ENCODE results near the gene DICER1. TPM values are rescaled to one million over a fixed set of nuclear protein-coding genes. Genes with fewer than 3 reads are reported as not detected.

The DICER1 gene
- total and polyA plus RNA-seq, 7 donors = 7.2 to 41.5 (median 30.7) TPM

DNA sequence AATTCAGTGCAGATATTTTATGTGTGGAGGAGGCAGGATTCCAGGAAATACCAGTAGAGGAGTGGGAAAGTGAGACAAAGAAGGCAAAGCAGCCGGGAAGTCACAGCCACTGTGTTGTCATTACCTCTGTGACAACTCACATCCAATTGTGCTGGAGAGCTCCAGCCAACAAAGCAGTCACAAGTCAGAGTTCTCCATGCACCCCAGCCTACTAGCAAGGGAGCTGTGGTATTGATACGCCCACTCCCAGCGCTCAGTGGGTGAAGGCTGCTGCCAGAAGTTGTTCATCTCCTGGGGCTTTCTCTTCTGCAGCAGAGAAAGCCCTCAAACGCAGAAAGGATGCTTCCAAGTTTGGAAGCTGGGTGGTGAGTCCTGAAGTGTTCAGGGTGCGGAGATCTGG lies 93.9 kb downstream of the DICER1 start:
- Histone ChIP-seq H3K9me3 (no peaks in the 10 kb centered on the region), H3K4me3 (no peak overlapping the region), H3K27me3 (ENCODE audit: insufficient read depth in 3 of 3, low read length in 2 of 3) (no peaks in the 10 kb centered on the region), H3K4me1 (no peaks in the 10 kb centered on the region), H3K36me3 (ENCODE audit: insufficient read depth in 1 of 2, low read depth in 1 of 2) (no peaks in the 10 kb centered on the region), H3K27ac (no peak overlapping the region)
- DNase-seq (no peak), ATAC-seq (no peak)
- TF ChIP-seq, protein P1, sequence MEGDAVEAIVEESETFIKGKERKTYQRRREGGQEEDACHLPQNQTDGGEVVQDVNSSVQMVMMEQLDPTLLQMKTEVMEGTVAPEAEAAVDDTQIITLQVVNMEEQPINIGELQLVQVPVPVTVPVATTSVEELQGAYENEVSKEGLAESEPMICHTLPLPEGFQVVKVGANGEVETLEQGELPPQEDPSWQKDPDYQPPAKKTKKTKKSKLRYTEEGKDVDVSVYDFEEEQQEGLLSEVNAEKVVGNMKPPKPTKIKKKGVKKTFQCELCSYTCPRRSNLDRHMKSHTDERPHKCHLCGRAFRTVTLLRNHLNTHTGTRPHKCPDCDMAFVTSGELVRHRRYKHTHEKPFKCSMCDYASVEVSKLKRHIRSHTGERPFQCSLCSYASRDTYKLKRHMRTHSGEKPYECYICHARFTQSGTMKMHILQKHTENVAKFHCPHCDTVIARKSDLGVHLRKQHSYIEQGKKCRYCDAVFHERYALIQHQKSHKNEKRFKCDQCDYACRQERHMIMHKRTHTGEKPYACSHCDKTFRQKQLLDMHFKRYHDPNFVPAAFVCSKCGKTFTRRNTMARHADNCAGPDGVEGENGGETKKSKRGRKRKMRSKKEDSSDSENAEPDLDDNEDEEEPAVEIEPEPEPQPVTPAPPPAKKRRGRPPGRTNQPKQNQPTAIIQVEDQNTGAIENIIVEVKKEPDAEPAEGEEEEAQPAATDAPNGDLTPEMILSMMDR (IDR thresholded peaks at IDR 0.05) = no peak
- WGBS, 3 donors = 56 to 68% (median 66%) methylated on average over 5 of the region's 5 CpGs
- intact Hi-C loops (cut with DNase I) = no loop called here

DNA sequence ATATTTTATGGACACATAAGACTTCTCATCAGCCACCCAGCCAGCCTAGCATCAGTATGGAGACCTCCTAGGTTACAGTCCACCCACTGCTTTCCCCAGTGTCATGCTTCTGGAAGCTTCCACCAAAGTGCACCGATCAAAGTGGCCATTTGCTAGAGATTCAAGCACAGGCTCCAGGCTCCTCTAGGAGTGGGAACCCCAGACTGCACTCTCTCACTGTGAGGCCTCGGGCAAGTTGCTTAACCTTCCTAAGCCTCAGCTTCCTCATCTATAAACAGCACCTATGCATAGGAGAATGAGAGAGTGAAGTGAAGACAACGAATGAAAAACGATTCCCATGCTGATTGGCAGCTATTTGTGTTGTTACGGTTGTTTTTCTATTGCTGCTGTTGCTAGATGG lies 94.4 kb downstream of the DICER1 start:
- DNase-seq (no peak), ATAC-seq (no peak)
- intact Hi-C loops (cut with DNase I) = no loop called here
- H3K4me1 ChIP-seq = no peaks in the 10 kb centered on the region
- no peak overlapping the region for H3K4me3 ChIP-seq
- H3K9me3 ChIP-seq = no peaks in the 10 kb centered on the region
- 68 to 77% (median 71%) methylated on average over 5 of the region's 5 CpGs for WGBS, 3 donors
- H3K27me3 ChIP-seq (ENCODE audit: insufficient read depth in 3 of 3, low read length in 2 of 3) = no peaks in the 10 kb centered on the region
- H3K27ac ChIP-seq = no peak overlapping the region
- TF ChIP-seq, protein P1 (IDR thresholded peaks at IDR 0.05) = no peak
- no peaks in the 10 kb centered on the region for H3K36me3 ChIP-seq (ENCODE audit: insufficient read depth in 1 of 2, low read depth in 1 of 2)

DNA sequence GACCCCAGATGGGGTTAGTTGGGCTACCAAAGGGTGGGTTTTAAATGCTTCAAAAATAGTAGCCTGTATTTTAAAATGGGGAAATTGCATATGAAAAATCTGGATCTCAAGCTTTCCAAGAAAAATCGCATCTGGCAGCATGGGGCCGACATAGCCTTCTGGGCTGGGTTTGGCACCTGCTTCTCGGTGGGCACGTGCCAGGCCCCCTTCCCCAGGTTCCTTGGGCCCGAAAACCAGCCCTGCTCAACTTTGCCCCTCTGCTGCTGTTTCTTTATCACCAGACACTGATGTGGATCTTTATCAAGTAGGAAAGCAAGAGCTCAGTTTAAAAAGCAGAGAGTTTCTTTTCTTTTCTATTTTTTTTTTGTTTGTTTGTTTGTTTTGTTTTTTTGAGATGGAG lies 95.1 kb downstream of the DICER1 start:
- Histone ChIP-seq H3K27ac (no peak overlapping the region), H3K36me3 (ENCODE audit: insufficient read depth in 1 of 2, low read depth in 1 of 2) (no peaks in the 10 kb centered on the region), H3K4me1 (no peaks in the 10 kb centered on the region), H3K27me3 (ENCODE audit: insufficient read depth in 3 of 3, low read length in 2 of 3) (no peaks in the 10 kb centered on the region), H3K9me3 (no peaks in the 10 kb centered on the region), H3K4me3 (no peak overlapping the region)
- DNase-seq = no peak
- intact Hi-C loops (cut with DNase I) = no loop called here
- no peak for ATAC-seq
- TF ChIP-seq, protein P1 (IDR thresholded peaks at IDR 0.05) = no peak
- 64 to 68% (median 65%) methylated on average over 5 of the region's 5 CpGs for WGBS, 3 donors

DNA sequence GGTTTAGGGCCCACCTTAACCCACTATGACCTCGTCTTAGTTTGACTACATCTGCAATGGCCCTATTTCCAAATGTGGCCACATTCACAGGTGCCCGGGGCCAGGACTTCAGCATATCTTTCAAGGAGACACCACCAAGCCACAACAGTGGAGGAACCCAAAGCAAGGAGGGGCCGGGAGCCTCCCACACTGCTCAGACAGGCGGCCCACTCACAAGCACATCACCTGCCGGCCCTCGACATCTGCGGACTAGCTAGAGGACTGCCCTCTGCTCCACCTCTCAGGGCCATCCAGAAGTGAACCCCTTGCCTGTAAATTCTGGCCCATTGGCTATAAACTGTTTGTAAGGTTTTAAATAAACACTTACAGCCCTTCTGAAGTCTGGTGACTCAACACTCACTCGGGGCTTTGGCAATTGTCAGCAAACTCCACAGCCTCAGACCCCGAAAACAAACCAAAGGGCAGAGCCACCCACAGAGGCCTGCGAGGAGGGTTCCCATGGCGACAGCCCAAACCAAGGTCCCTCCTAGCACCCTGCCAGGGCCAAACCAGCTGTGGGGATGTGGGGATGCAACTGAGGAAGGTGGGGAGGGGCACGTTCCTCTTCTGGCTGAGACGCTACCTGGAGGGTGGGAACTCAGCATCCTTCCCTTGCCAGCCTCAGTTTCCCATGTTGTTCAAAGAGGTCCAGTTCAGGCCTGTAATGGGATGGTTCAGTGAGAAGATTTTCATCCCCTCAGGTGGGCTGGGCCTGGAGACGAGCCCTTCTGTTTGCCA lies 95.8 kb downstream of the DICER1 start:
- intact Hi-C loops (cut with DNase I) = no loop called here
- H3K4me3 ChIP-seq = no peak overlapping the region
- 86 to 87% (median 87%) methylated on average over 14 of the region's 14 CpGs for WGBS, 3 donors
- no peaks in the 10 kb centered on the region for H3K27me3 ChIP-seq (ENCODE audit: insufficient read depth in 3 of 3, low read length in 2 of 3)
- ATAC-seq = no peak
- H3K27ac ChIP-seq = no peak overlapping the region
- TF ChIP-seq, protein P1 (IDR thresholded peaks at IDR 0.05) = no peak
- no peak for DNase-seq
- H3K4me1 ChIP-seq = no peaks in the 10 kb centered on the region
- no peaks in the 10 kb centered on the region for H3K36me3 ChIP-seq (ENCODE audit: insufficient read depth in 1 of 2, low read depth in 1 of 2)
- no peaks in the 10 kb centered on the region for H3K9me3 ChIP-seq

DNA sequence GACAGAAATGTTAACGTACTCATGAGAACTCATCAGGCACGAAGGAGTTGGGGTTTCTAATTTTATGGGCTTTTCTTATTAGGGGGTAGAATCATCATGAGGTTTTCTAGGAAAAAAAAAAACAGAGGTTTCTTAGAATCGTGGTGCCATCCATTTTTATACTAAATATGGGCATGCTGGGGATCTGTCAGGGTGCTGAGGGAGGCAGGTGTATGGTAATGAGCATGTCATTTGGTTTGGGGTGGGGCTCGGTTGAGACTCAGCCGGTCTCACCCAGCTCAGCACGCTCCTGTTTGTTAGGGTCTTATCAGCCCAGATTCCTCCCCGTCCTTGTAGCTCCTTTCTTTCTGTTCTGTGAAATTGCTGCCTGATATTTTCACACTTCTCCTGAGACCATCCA lies 98.2 kb downstream of the DICER1 start:
- Histone ChIP-seq H3K4me1 (no peaks in the 10 kb centered on the region), H3K4me3 (no peak overlapping the region), H3K9me3 (no peaks in the 10 kb centered on the region), H3K27me3 (ENCODE audit: insufficient read depth in 3 of 3, low read length in 2 of 3) (no peaks in the 10 kb centered on the region), H3K27ac (no peak overlapping the region), H3K36me3 (ENCODE audit: insufficient read depth in 1 of 2, low read depth in 1 of 2) (no peaks in the 10 kb centered on the region)
- TF ChIP-seq, protein P1 (IDR thresholded peaks at IDR 0.05) = no peak
- ATAC-seq (no peak), DNase-seq (no peak)
- WGBS, 3 donors = 55 to 68% (median 59%) methylated on average over 7 of the region's 7 CpGs
- intact Hi-C loops (cut with DNase I) = no loop called here

All from psoas muscle (tissue), 8 donors.